ENCODE results near the gene PTH1R.
"Not testable (repeated sequence)": the region's sequence is repeated elsewhere in the genome, so short reads cannot be mapped to it uniquely, and the experiment has no call there.

Gene PTH1R

DNA sequence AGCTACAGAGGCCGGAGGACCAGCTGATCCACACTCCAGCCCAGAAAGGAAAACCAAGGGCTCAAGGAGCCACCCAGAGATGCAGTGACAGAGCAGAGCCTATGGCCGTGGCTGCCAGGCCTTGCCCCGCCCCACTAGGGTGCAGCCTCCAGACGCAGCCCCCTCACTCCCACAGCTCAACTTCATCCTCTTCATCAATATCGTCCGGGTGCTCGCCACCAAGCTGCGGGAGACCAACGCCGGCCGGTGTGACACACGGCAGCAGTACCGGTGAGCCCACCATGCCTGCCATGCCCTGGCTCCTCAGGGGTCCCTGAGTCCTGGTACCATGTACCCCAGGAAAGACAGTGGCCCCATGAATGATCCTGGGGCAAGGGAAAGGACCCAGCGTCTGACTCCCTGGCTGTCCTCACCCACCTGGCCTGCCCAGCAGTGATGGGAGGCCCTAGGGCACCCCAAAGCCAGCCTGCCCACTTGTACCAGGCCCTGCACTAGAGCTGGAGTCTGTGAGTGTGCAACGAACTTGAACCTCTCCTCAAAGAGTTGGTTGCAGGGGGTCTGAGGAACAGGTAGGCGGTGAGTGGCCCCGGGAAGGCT, 24.2 kb downstream of the PTH1R start:
- no peak for DNase-seq

DNA sequence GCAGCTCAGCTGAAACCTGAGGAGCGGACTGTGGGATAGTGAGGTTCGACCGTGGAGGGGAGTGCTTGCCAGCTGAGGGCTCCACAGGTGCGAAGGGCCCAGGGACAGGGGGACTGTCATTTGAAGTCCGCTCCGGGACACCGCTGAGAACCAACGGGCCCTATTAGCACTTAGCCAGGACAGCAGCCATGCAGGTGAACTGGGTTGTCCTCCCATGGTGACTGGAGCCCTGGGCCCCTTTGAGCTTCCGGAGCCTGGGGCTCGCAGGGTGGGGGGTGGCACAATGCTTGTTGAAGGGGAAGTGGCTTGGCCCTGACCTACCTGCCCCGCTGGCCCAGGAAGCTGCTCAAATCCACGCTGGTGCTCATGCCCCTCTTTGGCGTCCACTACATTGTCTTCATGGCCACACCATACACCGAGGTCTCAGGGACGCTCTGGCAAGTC, 24.7 kb downstream of the PTH1R start:
- no peak for DNase-seq

DNA sequence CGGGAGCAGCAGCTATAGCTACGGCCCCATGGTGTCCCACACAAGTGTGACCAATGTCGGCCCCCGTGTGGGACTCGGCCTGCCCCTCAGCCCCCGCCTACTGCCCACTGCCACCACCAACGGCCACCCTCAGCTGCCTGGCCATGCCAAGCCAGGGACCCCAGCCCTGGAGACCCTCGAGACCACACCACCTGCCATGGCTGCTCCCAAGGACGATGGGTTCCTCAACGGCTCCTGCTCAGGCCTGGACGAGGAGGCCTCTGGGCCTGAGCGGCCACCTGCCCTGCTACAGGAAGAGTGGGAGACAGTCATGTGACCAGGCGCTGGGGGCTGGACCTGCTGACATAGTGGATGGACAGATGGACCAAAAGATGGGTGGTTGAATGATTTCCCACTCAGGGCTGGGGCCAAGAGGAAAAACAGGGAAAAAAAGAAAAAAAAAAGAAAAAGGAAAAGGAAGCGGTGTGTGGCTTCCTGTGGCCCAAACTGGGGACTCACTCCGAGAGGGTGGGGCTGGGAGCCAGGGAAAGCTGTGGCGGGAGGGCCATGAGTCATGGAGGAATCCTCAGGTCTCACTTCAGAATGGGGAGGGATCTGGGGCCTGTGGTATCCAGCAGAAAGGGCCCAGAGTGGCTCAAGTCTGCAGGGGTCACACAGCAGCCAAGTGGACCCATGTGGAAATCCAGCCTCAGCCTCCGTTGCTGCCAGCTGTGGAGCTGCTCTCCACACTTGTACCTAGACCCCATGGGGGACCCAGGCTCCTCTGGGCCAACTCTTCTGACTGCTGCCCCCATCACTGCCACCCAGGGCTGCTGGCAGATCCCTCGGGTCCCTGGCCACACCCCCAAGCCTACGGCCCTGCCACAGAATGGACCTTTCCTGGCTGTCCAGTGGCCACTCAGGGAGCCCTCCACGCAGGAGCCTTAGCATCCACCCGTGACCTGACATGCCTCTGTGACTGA, 26.1 kb downstream of the PTH1R start:
- no peak for DNase-seq

DNA sequence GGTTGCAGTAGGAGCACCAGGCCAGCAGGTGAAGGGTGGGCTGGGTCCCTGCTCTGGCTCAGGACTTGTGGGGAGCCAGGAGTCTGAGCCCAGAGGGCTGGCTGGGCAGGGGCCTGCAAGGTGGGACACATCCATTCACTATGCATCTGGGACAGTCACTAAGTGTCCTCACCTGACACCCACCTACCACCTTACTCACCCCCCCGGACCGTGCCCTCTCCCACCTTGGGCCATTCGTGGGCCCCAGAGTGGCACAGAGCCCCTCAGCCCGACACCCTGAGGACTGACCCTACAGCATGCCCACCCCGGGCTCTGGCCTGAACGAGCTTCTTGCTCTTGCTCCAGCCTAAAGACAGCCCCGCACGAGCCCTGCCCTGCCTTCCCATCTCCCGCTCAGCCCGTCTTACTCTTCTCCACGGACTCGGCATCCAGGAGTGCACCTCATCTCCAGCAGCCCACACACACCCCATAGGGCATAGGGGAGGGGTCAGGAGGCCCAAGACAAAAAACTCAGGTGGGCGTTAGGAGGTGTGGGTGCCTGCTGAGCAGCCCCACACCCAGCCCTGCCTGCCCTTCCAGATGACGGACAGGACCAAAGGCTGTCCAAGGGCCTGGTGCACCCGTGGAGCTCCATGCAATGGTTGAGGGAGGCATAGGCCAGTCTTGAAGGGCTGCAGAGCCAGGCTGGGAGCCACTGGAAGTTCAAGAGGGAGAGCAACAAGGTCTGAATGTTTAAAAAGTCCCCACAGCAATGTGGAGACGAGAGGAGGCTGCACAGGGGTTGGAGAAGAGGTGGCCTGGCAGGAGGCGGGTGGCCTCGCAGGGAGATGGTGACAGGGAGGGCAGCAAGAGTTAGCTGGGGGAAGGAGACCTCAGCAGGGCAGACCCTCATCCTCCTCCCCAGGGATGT, 27.0 kb downstream of the PTH1R start:
- DNase-seq = no peak

DNA sequence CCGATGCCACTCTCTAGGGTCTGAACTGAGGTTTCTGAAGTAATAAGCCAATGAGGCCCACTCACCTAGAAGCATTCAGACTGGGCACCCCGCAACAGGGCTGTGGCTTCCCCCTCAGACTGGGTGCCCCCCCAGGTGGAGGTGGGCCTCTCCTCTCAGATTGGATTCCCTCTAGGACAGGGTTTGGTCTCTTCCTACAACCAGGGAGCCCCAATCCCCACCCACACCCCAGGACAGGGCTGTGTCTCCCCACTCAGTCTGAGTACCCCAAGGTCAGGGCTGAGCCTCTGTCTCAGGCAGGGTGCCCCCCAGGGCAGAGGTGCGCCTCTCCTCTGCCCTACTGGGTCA, 27.7 kb downstream of the PTH1R start:
- DNase-seq = no peak

DNA sequence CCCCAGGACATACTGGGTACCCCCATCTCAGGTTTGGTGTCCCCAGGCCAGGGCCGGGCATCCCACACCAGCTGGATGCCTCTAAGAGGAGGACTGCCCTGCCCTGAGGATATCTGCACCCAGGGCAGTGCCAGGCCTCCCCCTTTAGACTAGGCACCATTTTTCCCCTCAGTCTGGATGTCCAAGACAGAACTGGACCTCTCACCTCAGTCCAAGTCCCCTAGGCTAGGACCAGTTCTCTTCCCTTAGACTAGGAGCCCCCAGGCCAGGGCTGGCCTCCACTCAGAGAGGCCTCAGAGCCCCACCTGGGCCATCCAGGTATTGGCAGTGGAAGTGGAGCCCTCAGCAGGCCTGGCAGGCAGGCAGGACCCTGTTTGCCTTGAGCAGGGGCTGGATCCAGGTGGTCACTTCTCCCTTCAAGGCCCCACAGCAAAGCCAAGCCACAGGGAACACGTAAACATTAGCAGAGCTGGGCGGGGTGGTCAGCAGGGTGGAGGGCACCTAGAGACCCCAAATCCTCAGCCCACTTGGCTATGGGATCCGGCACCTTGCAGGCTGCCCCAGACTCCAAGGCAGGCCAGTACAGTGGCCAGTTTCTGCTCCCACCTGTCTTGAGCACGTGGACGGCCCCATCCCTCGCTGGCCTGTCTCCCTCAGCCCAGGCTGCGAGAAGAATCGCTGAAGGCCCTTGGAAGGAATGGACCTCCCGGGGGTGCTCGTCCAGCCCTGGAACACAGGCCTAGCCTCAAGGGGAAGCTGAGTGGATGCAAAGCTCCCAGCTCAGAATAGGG, 28.3 kb downstream of the PTH1R start:
- no peak for DNase-seq

DNA sequence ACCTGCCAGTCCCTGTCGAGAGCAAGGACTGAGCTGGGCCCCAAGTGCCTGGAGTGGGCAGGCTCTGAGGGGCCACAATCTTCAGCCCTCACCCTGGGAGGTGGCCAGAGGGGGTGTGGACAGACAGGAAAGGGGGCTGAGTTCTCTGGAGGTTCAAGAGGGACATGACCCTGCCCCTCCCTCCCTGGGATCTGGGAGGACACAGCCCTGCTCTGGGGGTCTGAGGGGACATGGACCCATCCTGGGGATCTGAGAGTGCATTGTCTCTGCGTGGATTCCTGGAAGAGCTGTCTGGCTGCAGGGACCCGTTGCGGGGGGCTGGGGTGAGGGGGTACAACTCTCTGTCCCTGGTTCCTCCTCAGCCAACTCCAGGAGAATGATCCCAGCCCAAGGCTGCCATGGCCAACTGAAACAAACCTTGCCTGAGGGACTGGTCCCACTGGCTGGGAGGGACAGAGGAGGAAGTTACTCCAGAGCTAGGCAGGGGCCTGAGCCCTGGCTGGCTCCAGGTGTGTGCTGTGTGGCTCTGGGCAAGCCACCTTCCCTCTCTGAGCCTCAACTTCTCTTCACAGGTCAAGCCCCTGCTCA, 29.0 kb downstream of the PTH1R start:
- DNase-seq = no peak

DNA sequence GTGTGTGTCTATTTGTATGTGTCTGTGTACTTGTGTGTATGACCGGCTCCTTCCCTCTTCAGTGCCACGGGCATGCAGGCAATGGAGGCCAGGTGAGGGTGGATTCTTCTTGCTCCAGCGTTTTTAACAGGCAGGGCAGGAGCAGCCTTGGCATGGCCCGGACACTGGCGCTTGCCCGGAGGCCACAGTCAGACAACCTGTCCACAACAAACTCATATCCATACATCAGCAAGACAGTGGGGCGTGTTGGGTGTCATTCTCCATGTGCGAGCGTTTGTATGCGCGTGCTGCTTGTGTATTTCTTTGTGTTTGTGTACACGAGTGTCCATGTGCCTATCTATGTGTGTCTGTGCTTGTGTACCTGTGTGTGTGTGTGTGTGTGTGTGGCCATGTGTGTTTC, 29.8 kb downstream of the PTH1R start:
- DNase-seq = no peak

DNA sequence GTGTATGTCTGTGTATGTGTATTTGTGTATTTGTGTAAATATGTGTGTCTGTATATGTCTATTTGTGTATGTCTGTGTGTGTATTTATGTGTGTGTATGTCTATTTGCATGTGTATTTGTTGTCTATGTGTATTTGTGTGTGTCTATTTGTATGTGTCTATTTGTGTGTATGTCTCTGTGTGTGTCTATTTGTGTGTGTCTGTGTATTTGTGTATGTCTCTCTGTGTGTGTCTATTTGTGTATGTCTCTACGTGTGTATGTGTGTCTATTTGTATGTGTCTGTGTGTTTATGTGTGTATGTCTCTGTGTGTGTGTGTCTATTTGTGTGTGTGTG, 30.4 kb downstream of the PTH1R start:
- DNase-seq = no peak

DNA sequence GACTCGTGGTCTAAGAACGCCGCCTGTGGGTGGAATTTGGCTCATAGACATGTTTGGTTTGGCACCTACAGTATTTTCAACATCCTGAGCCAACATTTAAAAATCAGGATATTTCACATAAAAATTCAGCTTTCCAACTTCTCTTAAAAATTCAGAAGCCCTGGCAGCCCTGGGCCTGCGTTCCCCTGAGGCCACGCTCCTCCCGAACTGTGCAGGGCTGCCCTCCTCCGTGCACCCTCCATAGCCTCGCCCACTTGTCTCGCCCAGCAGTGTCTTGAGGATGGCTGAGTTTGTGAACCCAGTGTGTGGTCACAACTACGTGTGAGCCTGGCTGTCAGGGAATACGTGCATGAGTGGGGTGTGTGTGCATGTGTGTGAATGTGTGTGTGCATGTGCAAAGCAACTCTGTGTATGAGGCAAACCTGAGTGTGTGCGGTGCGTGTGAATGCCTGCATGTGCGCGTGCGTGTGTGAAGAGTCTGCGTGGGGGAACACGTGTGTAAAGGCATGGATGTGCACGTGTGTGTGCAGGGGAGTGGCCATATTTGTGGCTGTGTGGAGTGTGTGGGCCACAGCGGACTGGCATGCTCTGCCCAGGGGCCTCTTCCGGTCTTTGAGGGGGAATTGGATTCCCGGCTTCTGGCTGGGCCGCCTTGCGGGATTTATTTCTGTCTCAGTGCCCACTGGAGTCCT, 30.9 kb downstream of the PTH1R start:
- no peak for DNase-seq

DNA sequence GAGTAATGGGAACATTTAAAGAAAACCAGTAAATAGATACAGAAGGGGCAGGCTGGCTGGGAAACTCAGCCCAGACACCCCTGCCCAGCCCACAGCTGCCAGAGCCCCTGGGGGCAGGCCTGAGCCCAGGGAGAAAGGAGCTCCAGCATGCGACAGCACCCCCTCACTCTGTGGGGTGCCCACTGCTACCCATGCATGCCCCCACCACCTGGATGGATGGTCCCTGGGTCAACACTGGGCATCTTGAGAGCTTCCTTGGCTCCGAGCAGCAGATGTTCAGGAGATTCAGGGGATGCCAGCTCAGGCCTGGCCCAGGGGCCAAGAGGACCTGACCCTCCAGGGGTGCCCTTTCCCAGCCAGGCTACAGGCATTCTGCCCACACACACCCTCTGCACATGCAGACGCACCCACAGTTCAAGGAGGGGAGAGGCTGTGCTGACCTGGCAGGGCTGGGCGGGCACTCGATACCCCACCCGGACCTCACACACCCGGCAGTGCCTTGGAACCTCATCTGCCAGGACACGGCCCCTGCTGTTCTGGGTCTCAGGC, 31.5 kb downstream of the PTH1R start:
- DNase-seq = no peak

DNA sequence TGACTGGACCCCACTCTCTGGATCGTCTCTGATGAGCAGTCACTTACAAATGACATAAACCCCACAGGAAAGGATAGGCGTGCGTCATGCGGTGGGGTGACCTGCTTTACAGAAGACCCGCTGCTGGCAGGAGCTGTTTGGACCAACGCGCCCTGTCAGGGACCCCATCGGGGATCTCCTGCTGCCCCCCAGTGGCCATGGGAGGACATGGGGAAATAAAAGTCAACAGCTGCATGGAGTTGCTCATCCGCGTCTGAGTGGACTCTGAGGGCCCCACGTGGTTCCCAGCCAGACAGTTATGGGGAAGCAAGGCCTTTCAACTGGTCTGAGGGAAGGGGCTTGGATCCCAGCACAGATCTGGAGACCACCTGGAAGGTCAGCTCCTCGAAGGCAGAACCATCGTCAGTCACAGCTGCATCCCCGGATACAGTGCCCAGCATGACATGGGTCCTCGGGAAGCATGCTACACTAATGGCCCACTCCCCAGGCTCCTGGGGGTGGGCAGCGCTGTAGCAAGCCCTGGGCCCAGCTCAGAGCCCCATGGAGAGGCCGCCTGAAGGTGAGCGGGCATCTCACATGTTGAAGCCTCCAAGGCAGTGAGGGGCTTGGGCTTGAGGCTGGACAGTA, 32.1 kb downstream of the PTH1R start:
- DNase-seq = peak; percentile 70

DNA sequence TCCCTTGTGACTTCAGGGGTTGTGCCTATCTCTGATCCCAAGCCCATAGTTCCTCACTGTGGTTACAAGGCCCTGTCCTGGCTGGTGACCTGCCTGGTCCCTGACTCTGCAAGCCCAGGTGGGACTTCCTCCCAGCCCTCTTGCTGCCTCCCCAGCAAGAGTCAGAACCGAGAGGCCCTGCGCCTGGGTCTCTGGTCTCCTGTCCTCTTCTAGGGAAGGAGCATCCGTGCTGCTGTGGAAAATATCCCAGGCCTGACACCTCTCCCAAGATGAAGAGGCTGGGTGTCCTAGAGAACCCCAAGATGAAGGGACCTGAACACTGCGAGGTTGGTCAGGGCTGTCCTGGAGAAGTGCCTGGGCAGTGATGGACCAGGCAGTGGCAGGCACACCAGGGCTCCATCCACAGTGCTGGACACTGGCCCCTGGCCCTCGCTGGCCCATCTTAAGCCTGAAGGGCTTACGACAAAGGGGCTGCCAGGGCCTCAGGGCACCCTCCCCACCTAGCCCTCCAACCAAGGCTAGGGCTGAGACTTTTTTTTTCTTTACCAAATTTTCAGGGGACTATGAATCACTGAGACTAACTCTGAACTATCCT, 32.7 kb downstream of the PTH1R start:
- DNase-seq = no peak

DNA sequence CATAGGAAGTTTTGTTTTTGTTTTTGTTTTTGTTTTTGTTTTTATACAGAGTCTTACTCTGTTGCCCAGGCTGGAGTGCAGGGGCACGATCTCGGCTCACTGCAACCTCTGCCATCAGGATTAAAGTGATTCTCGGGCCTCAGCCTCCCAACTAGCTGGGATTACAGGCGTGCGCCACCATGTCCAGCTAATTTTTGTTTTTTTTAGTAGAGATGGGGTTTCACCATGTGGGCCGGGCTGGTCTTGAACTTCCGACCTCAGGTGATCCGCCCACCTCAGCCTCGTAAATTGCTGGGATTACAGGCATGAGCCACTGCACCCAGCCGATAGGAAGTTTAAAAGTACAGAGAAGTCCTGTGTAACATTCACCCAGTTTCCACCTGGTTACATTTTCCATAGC, 33.4 kb downstream of the PTH1R start:
- not testable (repeated sequence) for DNase-seq

DNA sequence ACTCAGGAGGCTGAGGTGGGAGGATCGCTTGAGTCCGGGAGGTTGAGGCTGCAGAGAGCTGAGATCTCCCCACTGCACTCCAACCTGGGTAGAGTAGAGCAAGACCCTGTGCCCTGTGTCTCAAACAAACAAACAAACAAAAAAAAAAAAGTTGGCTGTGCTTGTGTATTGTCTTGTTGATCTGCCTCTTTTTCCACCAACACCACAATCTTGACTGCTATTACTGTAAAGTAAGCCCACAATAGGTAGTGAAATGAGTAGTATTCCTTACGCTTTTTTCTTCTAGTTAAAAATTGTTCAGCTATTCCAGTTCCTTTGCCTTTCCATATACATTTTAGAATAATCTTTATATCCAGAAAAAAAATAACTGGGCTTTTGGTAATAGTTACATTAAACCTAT, 35.5 kb downstream of the PTH1R start:
- no peak for DNase-seq

DNA sequence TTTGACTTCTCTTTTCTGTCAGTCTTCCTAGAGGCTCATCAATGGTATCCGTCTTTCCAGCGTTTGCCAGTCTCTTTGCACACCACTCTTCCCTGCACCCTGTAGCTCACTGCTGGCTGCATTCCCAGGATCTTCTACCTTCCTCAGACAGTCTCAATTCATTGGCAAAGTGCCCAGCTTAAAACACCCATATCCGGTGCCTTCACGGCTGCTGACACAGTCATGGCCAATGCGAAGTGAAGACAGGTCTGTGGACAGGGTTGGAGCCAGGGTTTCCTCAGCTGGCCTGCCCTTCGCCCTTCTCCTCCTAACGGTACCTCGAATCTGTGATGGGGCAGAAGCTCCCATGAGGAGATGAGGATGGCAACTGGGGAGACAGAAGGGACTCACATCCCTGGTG, 36.1 kb downstream of the PTH1R start:
- DNase-seq = no peak

DNA sequence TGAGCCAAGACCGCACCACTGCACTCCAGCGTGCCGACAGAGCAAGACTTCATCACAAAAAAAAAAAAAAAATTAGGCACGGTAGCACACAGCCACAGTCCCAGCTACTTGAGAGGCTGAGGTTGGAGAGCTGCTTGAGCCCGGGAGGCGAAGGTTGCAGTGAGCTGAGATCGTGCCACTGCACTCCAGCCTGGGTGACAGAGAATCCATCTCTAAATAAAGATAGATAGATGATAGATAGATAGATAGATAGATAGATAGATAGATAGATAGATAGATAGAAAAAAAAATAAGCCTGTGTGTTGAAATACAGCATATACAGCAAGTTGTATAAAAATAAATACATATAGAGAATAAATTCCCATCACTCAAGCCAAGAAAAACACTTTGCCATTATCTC, 37.3 kb downstream of the PTH1R start:
- DNase-seq = no peak

DNA sequence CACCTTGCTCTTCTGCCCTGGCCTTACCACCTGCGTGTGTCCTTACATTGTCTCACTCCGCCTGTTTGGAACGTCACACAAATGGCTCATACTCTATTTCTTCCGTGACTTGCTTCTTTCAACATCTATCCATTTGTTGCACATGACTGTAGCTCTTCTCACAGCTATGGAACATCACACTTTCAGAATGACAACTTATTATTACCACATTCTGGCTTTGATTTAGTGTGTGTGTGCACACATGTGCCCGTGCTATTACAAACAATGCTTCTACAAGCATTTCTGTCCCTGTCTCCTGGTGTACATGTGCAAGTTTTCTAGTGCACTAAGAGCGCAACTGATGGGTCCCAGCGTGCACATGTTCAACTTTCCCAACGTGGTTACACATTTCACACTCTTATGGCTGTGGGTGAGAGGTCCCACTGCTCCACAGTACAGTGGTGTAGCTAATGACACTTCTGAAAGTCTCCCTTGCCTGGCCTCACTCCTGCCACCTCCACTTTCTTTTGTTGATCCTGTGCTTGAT, 37.8 kb downstream of the PTH1R start:
- DNase-seq = no peak

DNA sequence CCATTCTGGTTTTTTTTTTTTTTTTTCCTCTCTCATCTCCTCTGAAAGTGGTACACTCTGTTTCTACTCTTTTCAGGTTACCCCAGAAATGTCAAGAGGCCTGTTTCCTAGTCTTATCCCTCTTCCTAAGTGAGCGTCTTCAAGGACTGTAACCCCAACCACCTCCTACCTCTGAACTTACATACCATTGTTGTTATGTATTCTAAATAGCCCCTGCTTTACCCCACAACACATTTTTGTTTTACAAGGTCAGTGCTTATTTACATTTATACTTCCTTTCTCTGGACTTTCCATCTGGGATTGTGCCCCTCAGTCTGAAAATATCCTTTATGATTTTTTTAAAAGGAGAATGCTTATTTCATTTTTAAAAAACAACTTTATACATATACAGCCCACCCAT, 38.8 kb downstream of the PTH1R start:
- no peak for DNase-seq

DNA sequence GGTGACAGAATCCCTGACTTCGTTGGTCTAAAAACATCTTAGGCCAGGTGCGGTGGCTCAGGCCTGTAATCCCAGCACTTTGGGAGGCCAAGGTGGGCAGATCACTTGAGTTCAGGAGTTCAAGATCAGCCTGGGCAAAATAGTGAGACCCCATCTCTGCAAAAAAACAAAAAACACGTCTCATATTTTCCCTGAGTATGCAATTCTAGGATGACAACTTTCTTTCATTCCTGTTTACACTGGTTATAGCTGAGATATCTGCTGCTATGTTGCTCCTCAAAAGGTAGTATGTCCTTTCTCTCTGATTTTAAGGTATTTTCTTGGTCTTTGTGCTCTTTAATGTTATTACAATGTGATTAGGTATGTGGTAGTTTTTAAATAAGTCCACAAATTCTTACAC, 39.3 kb downstream of the PTH1R start:
- DNase-seq = no peak

Data from activated T-cell treated with anti-CD3 and anti-CD28 coated beads for 4 hours (primary cell).